ENCODE measurements around the gene DBP. TPM values are rescaled to one million over a fixed set of nuclear protein-coding genes. Genes with fewer than 3 reads are reported as not detected.
A peak's percentile ranks its signal among the peaks of the same experiment; 100 is the strongest.

Gene DBP
- total and polyA plus RNA-seq, 10 of the 15 experiments (the other 5 are each of a cell fraction or from before 2014, with no cell fraction given): 2.0 to 10.6 (median 6.9) TPM

DNA sequence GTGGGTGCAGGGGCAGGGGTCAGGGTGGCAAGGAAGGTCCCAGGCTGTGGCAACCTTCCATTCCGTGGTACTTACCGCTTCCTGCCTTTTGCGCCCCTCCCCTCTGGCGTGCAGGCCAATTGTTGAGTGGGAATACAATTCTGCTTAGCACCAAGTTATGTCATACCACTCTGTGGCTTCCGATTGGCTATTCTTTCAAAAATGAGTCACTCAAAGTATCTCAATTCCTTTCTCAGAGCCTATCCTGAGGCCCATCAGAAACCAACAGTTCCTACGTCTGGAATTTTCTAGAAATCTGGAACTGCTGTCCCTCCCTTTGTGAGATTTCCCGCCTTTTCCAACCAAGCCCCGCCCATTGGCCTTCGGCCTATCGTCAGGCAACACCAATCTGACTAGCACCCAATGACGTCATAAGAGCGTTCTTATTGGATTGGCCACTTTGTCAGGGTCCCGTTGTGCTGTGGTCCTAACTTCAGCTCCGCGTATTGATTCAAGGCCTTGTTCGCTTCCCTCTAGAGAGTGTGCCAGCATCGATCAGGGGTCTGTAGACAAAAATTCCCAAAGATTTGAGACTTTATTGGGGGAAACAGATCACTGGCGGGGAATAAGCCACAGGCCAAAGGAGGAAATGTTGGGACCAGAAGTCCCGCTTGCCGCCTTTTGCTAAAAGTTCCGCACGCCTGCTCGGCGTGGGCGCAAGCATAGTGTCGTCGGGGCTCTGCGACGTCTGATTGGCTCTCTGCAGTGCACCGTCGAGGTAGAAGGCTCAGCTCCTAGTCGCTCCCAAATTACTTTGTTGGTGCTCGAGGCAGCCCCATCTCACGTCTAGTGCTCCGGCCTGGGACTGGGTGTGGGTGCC is 23.9 kb upstream of the DBP start (continued):
- TF ChIP-seq, protein P1, sequence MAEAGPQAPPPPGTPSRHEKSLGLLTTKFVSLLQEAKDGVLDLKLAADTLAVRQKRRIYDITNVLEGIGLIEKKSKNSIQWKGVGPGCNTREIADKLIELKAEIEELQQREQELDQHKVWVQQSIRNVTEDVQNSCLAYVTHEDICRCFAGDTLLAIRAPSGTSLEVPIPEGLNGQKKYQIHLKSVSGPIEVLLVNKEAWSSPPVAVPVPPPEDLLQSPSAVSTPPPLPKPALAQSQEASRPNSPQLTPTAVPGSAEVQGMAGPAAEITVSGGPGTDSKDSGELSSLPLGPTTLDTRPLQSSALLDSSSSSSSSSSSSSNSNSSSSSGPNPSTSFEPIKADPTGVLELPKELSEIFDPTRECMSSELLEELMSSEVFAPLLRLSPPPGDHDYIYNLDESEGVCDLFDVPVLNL (IDR thresholded peaks at IDR 0.05; ENCODE audit: low read depth, low read length): peak; percentile 62
- TF ChIP-seq NFYA (IDR thresholded peaks at IDR 0.05; ENCODE audit: borderline replicate concordance, low read depth, low read length): no peak; the same call in 1 of the 2 replicates
- TF ChIP-seq NFYB (IDR thresholded peaks at IDR 0.05; ENCODE audit: insufficient read depth, low read depth, low read length): peak; percentile 92
- peak; percentile 95 for TF ChIP-seq CREB1 (IDR thresholded peaks at IDR 0.05; ENCODE audit: low read depth)
- peak; percentile 70 for TF ChIP-seq NR2F1 (conservative IDR thresholded peaks at IDR 0.05)
- TF ChIP-seq BHLHE40 (IDR thresholded peaks at IDR 0.05; ENCODE audit: borderline replicate concordance in 1 of 2, low read depth in 2 of 2, low read length in 1 of 2): peak; percentile 56 to 71; a peak in 3 of 4 replicates
- TF ChIP-seq, protein P2, sequence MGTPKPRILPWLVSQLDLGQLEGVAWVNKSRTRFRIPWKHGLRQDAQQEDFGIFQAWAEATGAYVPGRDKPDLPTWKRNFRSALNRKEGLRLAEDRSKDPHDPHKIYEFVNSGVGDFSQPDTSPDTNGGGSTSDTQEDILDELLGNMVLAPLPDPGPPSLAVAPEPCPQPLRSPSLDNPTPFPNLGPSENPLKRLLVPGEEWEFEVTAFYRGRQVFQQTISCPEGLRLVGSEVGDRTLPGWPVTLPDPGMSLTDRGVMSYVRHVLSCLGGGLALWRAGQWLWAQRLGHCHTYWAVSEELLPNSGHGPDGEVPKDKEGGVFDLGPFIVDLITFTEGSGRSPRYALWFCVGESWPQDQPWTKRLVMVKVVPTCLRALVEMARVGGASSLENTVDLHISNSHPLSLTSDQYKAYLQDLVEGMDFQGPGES (IDR thresholded peaks at IDR 0.05): peak; percentile 70
- 0 out of 2 replicates have a peak, but pooled peaks have one; percentile 12 for TF ChIP-seq MTA2 (IDR thresholded peaks at IDR 0.05; ENCODE audit: low read depth)
- 0 out of 2 replicates have a peak, but pooled peaks have one; percentile 5 for TF ChIP-seq YY1 (IDR thresholded peaks at IDR 0.05; ENCODE audit: low read depth, low read length)
- peak; percentile 49 for TF ChIP-seq RUNX3 (IDR thresholded peaks at IDR 0.05; ENCODE audit: low read length)
- 0 out of 2 replicates have a peak, but pooled peaks have one; percentile 14 for TF ChIP-seq GATAD2B (conservative IDR thresholded peaks at IDR 0.05; ENCODE audit: low read depth)
- no peak for TF ChIP-seq SIX5 (IDR thresholded peaks at IDR 0.05; ENCODE audit: low read depth, low read length, severe bottlenecking)
- peak; percentile 95 for TF ChIP-seq CREM (IDR thresholded peaks at IDR 0.05; ENCODE audit: low read depth)
- TF ChIP-seq IKZF2 (IDR thresholded peaks at IDR 0.05): peak; percentile 54 to 56; a peak in 3 of 4 replicates
- TF ChIP-seq FOXM1 (IDR thresholded peaks at IDR 0.05; ENCODE audit: low read depth, low read length): no peak
- TF ChIP-seq CEBPB (IDR thresholded peaks at IDR 0.05; ENCODE audit: borderline replicate concordance in 1 of 2, low read depth in 2 of 2, low read length in 2 of 2): peak in 1 of 2 experiments; percentile 59; a peak in 1 of 4 replicates
- TF ChIP-seq, protein P3, sequence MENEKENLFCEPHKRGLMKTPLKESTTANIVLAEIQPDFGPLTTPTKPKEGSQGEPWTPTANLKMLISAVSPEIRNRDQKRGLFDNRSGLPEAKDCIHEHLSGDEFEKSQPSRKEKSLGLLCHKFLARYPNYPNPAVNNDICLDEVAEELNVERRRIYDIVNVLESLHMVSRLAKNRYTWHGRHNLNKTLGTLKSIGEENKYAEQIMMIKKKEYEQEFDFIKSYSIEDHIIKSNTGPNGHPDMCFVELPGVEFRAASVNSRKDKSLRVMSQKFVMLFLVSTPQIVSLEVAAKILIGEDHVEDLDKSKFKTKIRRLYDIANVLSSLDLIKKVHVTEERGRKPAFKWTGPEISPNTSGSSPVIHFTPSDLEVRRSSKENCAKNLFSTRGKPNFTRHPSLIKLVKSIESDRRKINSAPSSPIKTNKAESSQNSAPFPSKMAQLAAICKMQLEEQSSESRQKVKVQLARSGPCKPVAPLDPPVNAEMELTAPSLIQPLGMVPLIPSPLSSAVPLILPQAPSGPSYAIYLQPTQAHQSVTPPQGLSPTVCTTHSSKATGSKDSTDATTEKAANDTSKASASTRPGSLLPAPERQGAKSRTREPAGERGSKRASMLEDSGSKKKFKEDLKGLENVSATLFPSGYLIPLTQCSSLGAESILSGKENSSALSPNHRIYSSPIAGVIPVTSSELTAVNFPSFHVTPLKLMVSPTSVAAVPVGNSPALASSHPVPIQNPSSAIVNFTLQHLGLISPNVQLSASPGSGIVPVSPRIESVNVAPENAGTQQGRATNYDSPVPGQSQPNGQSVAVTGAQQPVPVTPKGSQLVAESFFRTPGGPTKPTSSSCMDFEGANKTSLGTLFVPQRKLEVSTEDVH (IDR thresholded peaks at IDR 0.05; ENCODE audit: low read depth, partially characterized antibody): peak; percentile 93
- TF ChIP-seq POLR2A (IDR thresholded peaks at IDR 0.05; ENCODE audit: low read depth, low read length): peak; percentile 22; the same call in 1 of the 2 replicates
- peak; percentile 74 for TF ChIP-seq SP1 (IDR thresholded peaks at IDR 0.05; ENCODE audit: low read depth, low read length)
- 0 out of 2 replicates have a peak, but pooled peaks have one; percentile 34 for TF ChIP-seq CHD2 (IDR thresholded peaks at IDR 0.05; ENCODE audit: borderline replicate concordance, low read depth, low read length)
- TF ChIP-seq, protein P4, sequence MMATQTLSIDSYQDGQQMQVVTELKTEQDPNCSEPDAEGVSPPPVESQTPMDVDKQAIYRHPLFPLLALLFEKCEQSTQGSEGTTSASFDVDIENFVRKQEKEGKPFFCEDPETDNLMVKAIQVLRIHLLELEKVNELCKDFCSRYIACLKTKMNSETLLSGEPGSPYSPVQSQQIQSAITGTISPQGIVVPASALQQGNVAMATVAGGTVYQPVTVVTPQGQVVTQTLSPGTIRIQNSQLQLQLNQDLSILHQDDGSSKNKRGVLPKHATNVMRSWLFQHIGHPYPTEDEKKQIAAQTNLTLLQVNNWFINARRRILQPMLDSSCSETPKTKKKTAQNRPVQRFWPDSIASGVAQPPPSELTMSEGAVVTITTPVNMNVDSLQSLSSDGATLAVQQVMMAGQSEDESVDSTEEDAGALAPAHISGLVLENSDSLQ (IDR thresholded peaks at IDR 0.05): peak; percentile 31; the same call in 1 of the 2 replicates
- TF ChIP-seq, protein P5, sequence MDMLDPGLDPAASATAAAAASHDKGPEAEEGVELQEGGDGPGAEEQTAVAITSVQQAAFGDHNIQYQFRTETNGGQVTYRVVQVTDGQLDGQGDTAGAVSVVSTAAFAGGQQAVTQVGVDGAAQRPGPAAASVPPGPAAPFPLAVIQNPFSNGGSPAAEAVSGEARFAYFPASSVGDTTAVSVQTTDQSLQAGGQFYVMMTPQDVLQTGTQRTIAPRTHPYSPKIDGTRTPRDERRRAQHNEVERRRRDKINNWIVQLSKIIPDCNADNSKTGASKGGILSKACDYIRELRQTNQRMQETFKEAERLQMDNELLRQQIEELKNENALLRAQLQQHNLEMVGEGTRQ (IDR thresholded peaks at IDR 0.05; ENCODE audit: borderline replicate concordance, low read depth, low read length): no peak
- peak; percentile 100 for TF ChIP-seq ATF7 (IDR thresholded peaks at IDR 0.05; ENCODE audit: low read depth)
